Measurements from ENCODE around the gene TBC1D9B. TPM values are rescaled to one million over a fixed set of nuclear protein-coding genes. Genes with fewer than 3 reads are reported as not detected.

TBC1D9B gene
- total RNA-seq, 4 donors from 2014 or later, result 58.8 to 2,513 (median 108) TPM

DNA sequence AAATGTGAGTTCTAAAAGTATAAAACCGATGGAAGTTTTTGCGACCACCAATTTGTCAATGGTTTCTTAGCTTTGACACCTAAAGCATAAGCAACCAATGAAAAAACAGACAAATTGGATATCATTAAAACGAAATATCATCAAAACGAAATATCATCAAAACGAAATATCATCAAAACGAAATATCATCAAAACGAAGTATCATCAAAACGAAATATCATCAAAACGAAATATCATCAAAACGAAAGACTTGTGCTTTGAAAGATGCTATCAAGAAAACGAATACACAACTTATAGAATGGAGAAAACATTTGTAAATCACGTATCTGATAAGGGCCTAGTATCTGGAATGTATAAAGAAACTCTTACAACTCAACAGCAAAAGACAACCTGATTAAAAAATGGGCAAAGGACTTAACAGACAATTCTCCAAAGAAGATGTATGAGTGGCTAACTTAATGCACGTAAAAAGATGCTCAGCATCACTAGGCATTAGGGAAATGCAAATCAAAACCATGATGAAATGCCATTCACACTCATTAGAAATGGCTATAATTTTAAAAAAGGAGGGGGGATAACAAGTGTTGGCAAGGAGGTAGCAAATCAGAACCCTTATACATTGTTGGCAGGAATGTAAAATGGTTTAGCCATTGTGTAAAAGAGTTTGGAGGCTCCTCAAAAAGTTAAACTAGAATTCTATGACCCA, 29.4 kb upstream of the TBC1D9B start:
- intact Hi-C loops (cut with DNase I; ENCODE audit: low total_unique reads), result no loop called here
- no peaks in the 10 kb centered on the region for H3K4me1 ChIP-seq
- H3K9me3 ChIP-seq, result no peaks in the 10 kb centered on the region
- DNase-seq, result no peak
- no peak overlapping the region for H3K4me3 ChIP-seq
- no peaks in the 10 kb centered on the region for H3K36me3 ChIP-seq
- H3K27me3 ChIP-seq, result no peaks in the 10 kb centered on the region
- TF ChIP-seq, protein P1, sequence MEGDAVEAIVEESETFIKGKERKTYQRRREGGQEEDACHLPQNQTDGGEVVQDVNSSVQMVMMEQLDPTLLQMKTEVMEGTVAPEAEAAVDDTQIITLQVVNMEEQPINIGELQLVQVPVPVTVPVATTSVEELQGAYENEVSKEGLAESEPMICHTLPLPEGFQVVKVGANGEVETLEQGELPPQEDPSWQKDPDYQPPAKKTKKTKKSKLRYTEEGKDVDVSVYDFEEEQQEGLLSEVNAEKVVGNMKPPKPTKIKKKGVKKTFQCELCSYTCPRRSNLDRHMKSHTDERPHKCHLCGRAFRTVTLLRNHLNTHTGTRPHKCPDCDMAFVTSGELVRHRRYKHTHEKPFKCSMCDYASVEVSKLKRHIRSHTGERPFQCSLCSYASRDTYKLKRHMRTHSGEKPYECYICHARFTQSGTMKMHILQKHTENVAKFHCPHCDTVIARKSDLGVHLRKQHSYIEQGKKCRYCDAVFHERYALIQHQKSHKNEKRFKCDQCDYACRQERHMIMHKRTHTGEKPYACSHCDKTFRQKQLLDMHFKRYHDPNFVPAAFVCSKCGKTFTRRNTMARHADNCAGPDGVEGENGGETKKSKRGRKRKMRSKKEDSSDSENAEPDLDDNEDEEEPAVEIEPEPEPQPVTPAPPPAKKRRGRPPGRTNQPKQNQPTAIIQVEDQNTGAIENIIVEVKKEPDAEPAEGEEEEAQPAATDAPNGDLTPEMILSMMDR (IDR thresholded peaks at IDR 0.05), result no peak
- no peak for TF ChIP-seq POLR2A (IDR thresholded peaks at IDR 0.05)
- H3K27ac ChIP-seq, result no peak overlapping the region

DNA sequence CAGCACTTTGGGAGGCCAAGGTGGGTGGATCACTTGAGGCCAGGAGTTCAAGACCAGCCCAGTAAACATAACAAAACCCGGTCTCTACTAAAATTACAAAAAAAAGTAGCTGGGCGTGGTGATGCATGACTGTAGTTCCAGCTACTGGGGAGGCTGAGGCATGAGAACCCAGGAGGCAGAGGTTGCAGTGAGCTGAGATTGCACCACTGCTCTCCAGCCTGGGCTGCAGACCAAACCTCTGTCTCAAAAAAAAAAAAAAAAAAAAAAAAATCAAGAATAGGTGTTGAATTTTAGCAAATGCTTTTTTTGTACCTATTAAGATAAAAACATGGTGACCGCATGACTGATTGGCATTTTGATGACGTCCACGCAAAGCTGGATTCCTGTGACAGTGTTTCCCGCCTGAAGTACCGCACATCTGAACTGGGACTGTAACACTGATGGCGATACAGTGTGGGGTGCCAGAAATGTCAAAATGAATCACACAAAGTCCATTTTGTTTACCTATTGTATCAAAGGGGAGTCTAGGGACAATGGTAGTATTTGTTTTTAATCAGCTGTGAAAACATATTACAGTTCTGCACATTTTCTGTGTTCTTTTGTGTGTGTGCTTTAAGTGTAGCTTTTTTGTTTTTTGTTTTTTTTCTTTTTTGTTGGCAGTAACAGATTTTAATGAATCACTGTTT, 23.2 kb upstream of the TBC1D9B start:
- TF ChIP-seq, protein P1 (IDR thresholded peaks at IDR 0.05), result no peak
- no peak for TF ChIP-seq POLR2A (IDR thresholded peaks at IDR 0.05)
- Histone ChIP-seq H3K9me3 (no peaks in the 10 kb centered on the region), H3K4me3 (no peak overlapping the region), H3K27me3 (no peaks in the 10 kb centered on the region), H3K36me3 (no peaks in the 10 kb centered on the region), H3K4me1 (no peaks in the 10 kb centered on the region), H3K27ac (no peak overlapping the region)
- DNase-seq, result no peak
- intact Hi-C loops (cut with DNase I; ENCODE audit: low total_unique reads), result no loop called here

DNA sequence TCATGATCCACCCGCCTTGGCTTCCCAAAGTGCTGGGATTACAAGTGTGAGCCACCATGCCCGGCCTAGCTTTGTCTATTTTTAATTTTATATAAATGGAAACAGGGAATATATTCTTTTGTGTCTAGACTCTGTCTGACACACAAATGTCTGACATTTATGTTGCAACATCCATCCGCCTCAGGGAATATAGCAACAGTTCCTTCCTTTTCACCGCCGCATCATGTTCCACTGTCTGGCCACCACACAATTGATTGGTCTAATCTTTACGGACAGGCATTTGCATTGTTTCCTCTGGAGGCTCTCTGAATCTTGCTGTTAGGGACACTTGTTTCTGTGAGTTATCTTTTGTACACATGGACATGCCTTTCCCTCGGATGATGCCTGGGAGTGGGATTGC, 20.1 kb upstream of the TBC1D9B start:
- no peaks in the 10 kb centered on the region for H3K4me1 ChIP-seq
- H3K4me3 ChIP-seq, result no peak overlapping the region
- H3K27me3 ChIP-seq, result no peaks in the 10 kb centered on the region
- intact Hi-C loops (cut with DNase I; ENCODE audit: low total_unique reads), result no loop called here
- no peak for TF ChIP-seq POLR2A (IDR thresholded peaks at IDR 0.05)
- DNase-seq, result no peak
- no peak overlapping the region for H3K27ac ChIP-seq
- no peaks in the 10 kb centered on the region for H3K9me3 ChIP-seq
- no peaks in the 10 kb centered on the region for H3K36me3 ChIP-seq

DNA sequence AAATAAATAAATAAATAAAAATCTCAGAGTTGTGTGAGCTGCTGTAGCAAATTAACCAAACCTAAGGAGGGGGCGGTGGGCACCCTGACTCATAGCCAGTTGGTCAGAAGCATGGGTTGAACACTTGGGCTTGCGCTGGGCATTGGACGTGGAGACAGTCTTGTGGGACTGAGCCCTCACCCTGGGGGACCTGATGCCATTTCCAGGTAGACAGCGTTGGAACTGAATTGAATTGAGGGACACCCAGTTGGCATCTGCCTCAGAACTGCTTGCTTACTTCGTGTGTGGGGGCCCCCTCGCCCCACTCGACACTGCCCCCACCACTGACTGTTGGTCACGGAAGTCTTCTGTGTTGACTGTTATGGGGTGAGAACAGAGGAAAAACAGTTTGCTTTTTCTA, 19.0 kb upstream of the TBC1D9B start:
- no peak overlapping the region for H3K27ac ChIP-seq
- intact Hi-C loops (cut with DNase I; ENCODE audit: low total_unique reads), result no loop called here
- H3K27me3 ChIP-seq, result no peaks in the 10 kb centered on the region
- TF ChIP-seq, protein P1 (IDR thresholded peaks at IDR 0.05), result no peak
- TF ChIP-seq POLR2A (IDR thresholded peaks at IDR 0.05), result no peak
- H3K36me3 ChIP-seq, result no peaks in the 10 kb centered on the region
- no peaks in the 10 kb centered on the region for H3K9me3 ChIP-seq
- no peak overlapping the region for H3K4me3 ChIP-seq
- H3K4me1 ChIP-seq, result no peaks in the 10 kb centered on the region
- DNase-seq, result no peak

DNA sequence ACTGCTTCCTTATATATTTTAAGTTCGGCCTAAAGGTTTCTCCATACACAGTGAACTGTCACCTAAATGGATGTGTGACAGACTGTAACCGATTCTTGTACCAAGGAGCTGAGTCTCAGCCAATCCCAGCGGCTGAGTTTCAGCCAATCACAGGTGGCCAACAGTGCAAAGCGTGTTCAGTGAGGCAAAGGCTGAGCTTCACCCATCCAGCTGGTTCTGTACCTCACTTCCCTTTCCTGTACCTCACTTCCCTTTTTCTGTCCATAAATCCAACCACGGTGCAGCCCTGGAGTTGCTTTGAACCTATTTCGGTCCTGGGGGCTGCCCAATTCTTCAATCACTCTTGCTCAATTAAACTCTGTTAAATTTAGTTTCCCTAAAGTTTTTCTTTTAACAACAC, 15.7 kb upstream of the TBC1D9B start:
- no peak for DNase-seq
- no peaks in the 10 kb centered on the region for H3K4me1 ChIP-seq
- H3K9me3 ChIP-seq, result no peaks in the 10 kb centered on the region
- intact Hi-C loops (cut with DNase I; ENCODE audit: low total_unique reads), result no loop called here
- no peak overlapping the region for H3K27ac ChIP-seq
- H3K27me3 ChIP-seq, result no peaks in the 10 kb centered on the region
- no peaks in the 10 kb centered on the region for H3K36me3 ChIP-seq
- TF ChIP-seq POLR2A (IDR thresholded peaks at IDR 0.05), result no peak
- TF ChIP-seq, protein P1 (IDR thresholded peaks at IDR 0.05), result no peak
- no peak overlapping the region for H3K4me3 ChIP-seq

Data from uterus (tissue), 4 donors.